ENCODE data around the gene CAVIN4.
A peak's percentile ranks its signal among the peaks of the same experiment; 100 is the strongest.

DNA sequence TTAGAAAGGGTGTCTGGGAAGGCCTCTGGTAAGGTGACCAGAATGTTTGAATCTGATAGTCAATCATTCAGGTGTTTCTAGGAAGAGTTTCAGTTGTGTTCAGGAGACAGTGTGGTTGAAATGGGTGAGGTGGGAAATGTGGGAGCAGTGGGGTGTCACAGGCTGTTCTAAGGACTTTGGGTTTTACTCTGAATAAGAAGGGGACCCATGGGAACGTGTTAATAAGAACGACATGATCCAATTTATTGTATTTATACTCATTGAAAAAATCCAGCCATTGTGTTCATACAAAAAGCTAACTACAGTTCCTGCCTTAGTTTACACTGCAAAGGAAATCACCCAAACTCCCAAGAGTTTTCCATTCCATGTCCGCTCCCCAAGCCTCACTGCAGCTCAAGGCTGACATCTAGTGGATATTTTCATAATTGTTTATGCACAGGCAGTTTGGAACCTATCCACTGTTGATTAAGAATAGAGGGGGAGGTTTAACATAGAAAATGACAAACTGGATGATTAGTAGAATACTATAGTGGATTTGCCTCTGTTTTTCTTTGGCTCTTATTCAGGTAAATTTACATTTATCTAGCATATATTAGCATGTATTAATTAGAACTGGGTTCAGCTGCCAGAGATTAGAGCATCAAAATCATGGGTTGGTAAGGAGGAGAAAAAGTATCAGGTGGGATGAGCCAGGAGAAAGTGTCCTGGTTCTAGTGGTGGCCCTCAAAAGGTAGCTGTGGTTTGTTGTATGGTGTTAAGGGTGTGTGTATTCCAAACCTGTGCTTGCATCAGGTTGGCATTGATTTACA is 17.7 kb downstream of the CAVIN4 start:
- peak; percentile 81 for TF ChIP-seq SMC3 (IDR thresholded peaks at IDR 0.05)
- no peak for TF ChIP-seq KDM5A (IDR thresholded peaks at IDR 0.05)
- no peak for TF ChIP-seq EP300 (IDR thresholded peaks at IDR 0.05)
- no peak for TF ChIP-seq CHD4 (IDR thresholded peaks at IDR 0.05; ENCODE audit: borderline replicate concordance)
- TF ChIP-seq, protein P1, sequence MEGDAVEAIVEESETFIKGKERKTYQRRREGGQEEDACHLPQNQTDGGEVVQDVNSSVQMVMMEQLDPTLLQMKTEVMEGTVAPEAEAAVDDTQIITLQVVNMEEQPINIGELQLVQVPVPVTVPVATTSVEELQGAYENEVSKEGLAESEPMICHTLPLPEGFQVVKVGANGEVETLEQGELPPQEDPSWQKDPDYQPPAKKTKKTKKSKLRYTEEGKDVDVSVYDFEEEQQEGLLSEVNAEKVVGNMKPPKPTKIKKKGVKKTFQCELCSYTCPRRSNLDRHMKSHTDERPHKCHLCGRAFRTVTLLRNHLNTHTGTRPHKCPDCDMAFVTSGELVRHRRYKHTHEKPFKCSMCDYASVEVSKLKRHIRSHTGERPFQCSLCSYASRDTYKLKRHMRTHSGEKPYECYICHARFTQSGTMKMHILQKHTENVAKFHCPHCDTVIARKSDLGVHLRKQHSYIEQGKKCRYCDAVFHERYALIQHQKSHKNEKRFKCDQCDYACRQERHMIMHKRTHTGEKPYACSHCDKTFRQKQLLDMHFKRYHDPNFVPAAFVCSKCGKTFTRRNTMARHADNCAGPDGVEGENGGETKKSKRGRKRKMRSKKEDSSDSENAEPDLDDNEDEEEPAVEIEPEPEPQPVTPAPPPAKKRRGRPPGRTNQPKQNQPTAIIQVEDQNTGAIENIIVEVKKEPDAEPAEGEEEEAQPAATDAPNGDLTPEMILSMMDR (IDR thresholded peaks at IDR 0.05), result peak; percentile 95
